HepG2 (cell line): ENCODE results near the gene TPRN. TPM values are rescaled to one million over a fixed set of nuclear protein-coding genes. Genes with fewer than 3 reads are reported as not detected.
A peak's percentile ranks its signal among the peaks of the same experiment; 100 is the strongest.

Experiments used
- AGO1 ChIP-seq: fragments of 200-400 bp; formaldehyde crosslinking; IDR thresholded peaks from 2 replicates; pipeline ENCODE4 v1.6.1; 2017; ENCODE audit warnings: mild to moderate bottlenecking, low read depth, low read length, moderate library complexity; ENCODE audit not compliant: poor library complexity, severe bottlenecking
- ELF1 ChIP-seq: sonication (generic); formaldehyde crosslinking; IDR thresholded peaks from 2 replicates; pipeline ENCODE4 v1.4.0; 2020; ENCODE audit warnings: missing genetic modification reagents
- GLI4 ChIP-seq: sonication (generic); formaldehyde crosslinking; IDR thresholded peaks from 2 replicates; pipeline ENCODE4 v1.5.1; 2020; ENCODE audit warnings: missing genetic modification reagents, mild to moderate bottlenecking, moderate library complexity, borderline replicate concordance
- GMEB2 ChIP-seq: IDR thresholded peaks from 2 replicates; pipeline ENCODE4 v1.6.1; 2016; ENCODE audit warnings: missing biosample characterization, missing genetic modification reagents, low read depth
- GZF1 ChIP-seq: sonication (generic); formaldehyde crosslinking; IDR thresholded peaks from 2 replicates; pipeline ENCODE4 v1.5.1; 2020; ENCODE audit warnings: mild to moderate bottlenecking, missing genetic modification reagents
- HNF4A ChIP-seq: sonication (generic); formaldehyde crosslinking; IDR thresholded peaks from 2 replicates; pipeline ENCODE4 v1.4.0; 2020; ENCODE audit warnings: missing genetic modification reagents
- MLXIP ChIP-seq: sonication (generic); formaldehyde crosslinking; IDR thresholded peaks from 2 replicates; pipeline ENCODE4 v1.9.0; 2021; ENCODE audit warnings: missing genetic modification reagents, borderline replicate concordance
- MXD1 ChIP-seq: sonication (generic); formaldehyde crosslinking; IDR thresholded peaks from 2 replicates; pipeline ENCODE4 v1.4.0; 2020; ENCODE audit warnings: mild to moderate bottlenecking, missing genetic modification reagents
- NR2C2 ChIP-seq: sonication (generic); formaldehyde crosslinking; IDR thresholded peaks from 2 replicates; pipeline ENCODE4 v1.4.0; 2020; ENCODE audit warnings: missing genetic modification reagents, mild to moderate bottlenecking, moderate library complexity, borderline replicate concordance
- PRMT3 ChIP-seq: sonication (generic); formaldehyde crosslinking; IDR thresholded peaks from 2 replicates; pipeline ENCODE4 v1.8.1; 2022; ENCODE audit warnings: low read depth, mild to moderate bottlenecking, moderate library complexity, missing genetic modification reagents, borderline replicate concordance
- RCOR2 ChIP-seq: IDR thresholded peaks from 2 replicates; pipeline ENCODE4 v1.6.1; 2016; ENCODE audit warnings: missing biosample characterization, missing genetic modification reagents
- SSRP1 ChIP-seq: IDR thresholded peaks from 2 replicates; pipeline ENCODE4 v1.6.1; 2016; ENCODE audit warnings: control low read depth
- TEF ChIP-seq: sonication (generic); formaldehyde crosslinking; IDR thresholded peaks from 2 replicates; pipeline ENCODE4 v1.5.0; 2020; ENCODE audit warnings: missing genetic modification reagents
- THAP11 ChIP-seq: IDR thresholded peaks from 2 replicates; pipeline ENCODE4 v1.6.1; 2016; ENCODE audit warnings: missing biosample characterization, missing genetic modification reagents
- ZBTB25 ChIP-seq: IDR thresholded peaks from 2 replicates; pipeline ENCODE4 v1.6.1; 2018; ENCODE audit warnings: missing genetic modification reagents
- ZFY ChIP-seq: sonication (generic); formaldehyde crosslinking; IDR thresholded peaks from 2 replicates; pipeline ENCODE4 v1.4.0; 2020; ENCODE audit warnings: missing genetic modification reagents
- ZNF382 ChIP-seq: sonication (generic); formaldehyde crosslinking; IDR thresholded peaks from 2 replicates; pipeline ENCODE4 v1.5.0; 2020; ENCODE audit warnings: missing genetic modification reagents, mild to moderate bottlenecking, borderline replicate concordance
- ZNF747 ChIP-seq: sonication (generic); formaldehyde crosslinking; IDR thresholded peaks from 2 replicates; pipeline ENCODE4 v1.8.1; 2023; ENCODE audit warnings: missing genetic modification reagents, mild to moderate bottlenecking, borderline replicate concordance
- ZNF780A ChIP-seq: sonication (generic); formaldehyde crosslinking; IDR thresholded peaks from 2 replicates; pipeline ENCODE4 v1.8.0; 2022; ENCODE audit warnings: mild to moderate bottlenecking, missing genetic modification reagents, moderate library complexity
- ZXDC ChIP-seq: sonication (generic); formaldehyde crosslinking; IDR thresholded peaks from 2 replicates; pipeline ENCODE4 v1.5.0; 2020; ENCODE audit warnings: mild to moderate bottlenecking, missing genetic modification reagents
- polyA plus RNA-seq, 8 experiments: library from polyadenylated mRNA; depleted of rRNA in 3 of 8; stranded (reverse) in 7 of 8; unstranded in 1 of 8; fragments of >200 nt; fragmentation: Illumina TruSeq in 4 of 8; extraction: Trizol in 4 of 8; gene quantifications; 2 replicates each; pipeline versions ENCODE4 v1.2.1 to v1.2.3, GENCODE V29; 2011 to 2016; ENCODE audit warnings: low read depth in 4 of 8, missing spikeins in 1 of 8, mixed read lengths in 1 of 8; ENCODE audit not compliant: insufficient read depth in 1 of 8
- total RNA-seq, 5 experiments: library from RNA; depleted of rRNA; stranded (reverse); fragments of >200 nt; fragmentation: Illumina TruSeq; extraction: Trizol; gene quantifications; 2 replicates each; pipeline ENCODE4 v1.2.3, GENCODE V29; 2016; ENCODE audit warnings: low read depth in 1 of 5

Gene TPRN
- total and polyA plus RNA-seq, 2 of the 13 experiments (the other 11 are each of a cell fraction or from before 2014, with no cell fraction given): 10.1 to 19.2 TPM

- no peak for TF ChIP-seq ZXDC (CRISPR knock-in tag)
- TF ChIP-seq RCOR2: no peak
- peak; percentile 49 for TF ChIP-seq ELF1 (CRISPR knock-in tag)
- TF ChIP-seq MXD1 (CRISPR knock-in tag): peak; percentile 60; the same call in 1 of the 2 replicates
- no peak for TF ChIP-seq PRMT3 (CRISPR knock-in tag)
- peak; percentile 56; the same call in 1 of the 2 replicates for TF ChIP-seq ZNF780A (CRISPR knock-in tag)
- TF ChIP-seq THAP11 (CRISPR knock-in tag): peak; percentile 72
- peak; percentile 41 for TF ChIP-seq NR2C2 (CRISPR knock-in tag)
- TF ChIP-seq ZFY (CRISPR knock-in tag): peak; percentile 67
- TF ChIP-seq MLXIP (CRISPR knock-in tag): no peak
- TF ChIP-seq TEF (CRISPR knock-in tag): no peak
- peak; percentile 92 for TF ChIP-seq AGO1
- TF ChIP-seq SSRP1 (CRISPR knock-in tag): no peak; the same call in 1 of the 2 replicates
- no peak for TF ChIP-seq ZNF382
- no peak for TF ChIP-seq GZF1 (CRISPR knock-in tag)
- peak; percentile 46 for TF ChIP-seq HNF4A (CRISPR knock-in tag)
- TF ChIP-seq GLI4 (CRISPR knock-in tag): peak; percentile 73; the same call in 1 of the 2 replicates
- TF ChIP-seq ZBTB25: peak; percentile 68; the same call in 1 of the 2 replicates
- no peak; the same call in 1 of the 2 replicates for TF ChIP-seq GMEB2
- TF ChIP-seq ZNF747: peak; percentile 58; the same call in 1 of the 2 replicates
Observed at GRCh38 chr9:137236238-137236935, 35.8 kb upstream of the TPRN start (continued).
